A549 (cell line): Measurements from ENCODE around the gene MPST. TPM values are rescaled to one million over a fixed set of nuclear protein-coding genes. Genes with fewer than 3 reads are reported as not detected.

Experiments
- ATAC-seq, 2 experiments: fragments of 200-7000 bp in 1 of 2; fragments of >200 bp in 1 of 2; cut with Nextera tagmentation in 1 of 2; cut with Tn5 transposase in 1 of 2; 3 replicates each; pipeline versions ENCODE4 v1.8.0 to v1.9.1; 2018 to 2020; ENCODE audit warnings: mild to moderate bottlenecking in 1 of 2, moderate library complexity in 1 of 2
- CTCF ChIA-PET: fragments of 300-600 bp; sonication (Branson Sonifier 250); formaldehyde crosslinking; extraction: SDS; loops from one replicate; lab custom pipeline; 2021; ENCODE audit warnings: antibody characterized with exemption, inconsistent platforms; lab: Yijun Ruan, JAX
- POLR2A ChIA-PET: fragments of 350-600 bp; formaldehyde crosslinking; extraction: SDS; loops from one replicate; lab custom pipeline; 2021; ENCODE audit warnings: antibody characterized with exemption, inconsistent platforms; lab: Yijun Ruan, JAX
- DNase-seq, 2 experiments: peaks; one replicate each; pipeline versions ENCODE4 v3.0.0 to v3.0.0-alpha.2; 2011 to 2016; ENCODE audit warnings: low read depth in 1 of 2, low spot score in 1 of 2
- FAIRE-seq: peaks from 2 replicates; lab custom pipeline; 2011; peaks lifted over from hg19 to GRCh38; lab: Jason Lieb, UNC
- H3K27ac ChIP-seq, 2 experiments: fragments of >200 bp; sonication (Bioruptor Twin); formaldehyde crosslinking; 3 replicates each; pipeline ENCODE4 v1.5.1; 2016 to 2017
- H3K4me1 ChIP-seq: fragments of >200 bp; sonication (Bioruptor Twin); formaldehyde crosslinking; 3 replicates; pipeline ENCODE4 v1.6.1; 2016
- H3K4me2 ChIP-seq: fragments of >200 bp; sonication (Bioruptor Twin); formaldehyde crosslinking; 3 replicates; pipeline ENCODE4 v1.6.1; 2016
- H3K4me3 ChIP-seq: fragments of >200 bp; sonication (Bioruptor Twin); formaldehyde crosslinking; 3 replicates; pipeline ENCODE4 v1.5.1; 2016
- H3K9me3 ChIP-seq: fragments of >200 bp; sonication (Bioruptor Twin); formaldehyde crosslinking; 3 replicates; pipeline ENCODE4 v1.6.1; 2016
- ATOH8 ChIP-seq: fragments of 250-450 bp; sonication (Bioruptor Pico); IDR thresholded peaks from 2 replicates; pipeline ENCODE4 v1.5.0; 2020; ENCODE audit warnings: low read depth, mild to moderate bottlenecking, moderate library complexity
- BHLHE40 ChIP-seq: IDR thresholded peaks from 2 replicates; pipeline ENCODE4 v1.6.1; 2012; ENCODE audit warnings: low read depth, low read length, inconsistent platforms
- CHD2 ChIP-seq: fragments of 150-350 bp; IDR thresholded peaks from 2 replicates; pipeline ENCODE4 v1.6.1; 2014; ENCODE audit warnings: low read length; ENCODE audit not compliant: partially characterized antibody
- CHD4 ChIP-seq: fragments of 200-600 bp; sonication (generic); IDR thresholded peaks from 2 replicates; pipeline ENCODE4 v1.6.1; 2016; ENCODE audit warnings: antibody characterized with exemption, mild to moderate bottlenecking, borderline replicate concordance
- EP300 ChIP-seq, 2 experiments: fragments of >200 bp; sonication (Bioruptor Twin); formaldehyde crosslinking; IDR thresholded peaks; 2 replicates in 1 of 2; 3 replicates in 1 of 2; pipeline ENCODE4 v1.6.1; 2016 to 2017
- FOSB ChIP-seq: fragments of 250-450 bp; sonication (Bioruptor Pico); IDR thresholded peaks from 2 replicates; pipeline ENCODE4 v1.5.0; 2020; ENCODE audit warnings: mild to moderate bottlenecking, moderate library complexity
- FOSL2 ChIP-seq, 2 experiments: fragments of 450-650 bp in 1 of 2; fragments of >200 bp in 1 of 2; sonication (Bioruptor Twin) in 1 of 2; formaldehyde crosslinking; IDR thresholded peaks; 2 replicates each; pipeline versions ENCODE4 v1.5.0 to v1.6.1; 2016 to 2020; ENCODE audit warnings: mild to moderate bottlenecking in 1 of 2, moderate library complexity in 1 of 2
- GATA3 ChIP-seq: IDR thresholded peaks from 2 replicates; pipeline ENCODE4 v1.6.1; 2012; ENCODE audit warnings: borderline replicate concordance
- HES2 ChIP-seq: fragments of >200 bp; sonication (Bioruptor Twin); formaldehyde crosslinking; IDR thresholded peaks from 2 replicates; pipeline ENCODE4 v1.6.1; 2016
- JUN ChIP-seq, 2 experiments: fragments of >200 bp; sonication (Bioruptor Twin); formaldehyde crosslinking; IDR thresholded peaks; 2 replicates in 1 of 2; 3 replicates in 1 of 2; pipeline ENCODE4 v1.6.1; 2016 to 2017
- MAZ ChIP-seq: fragments of 150-350 bp; IDR thresholded peaks from 2 replicates; pipeline ENCODE4 v1.6.1; 2014; ENCODE audit warnings: antibody characterized with exemption, low read depth, low read length, borderline replicate concordance
- POLR2A ChIP-seq: IDR thresholded peaks from 2 replicates; pipeline ENCODE4 v1.6.1; 2012; ENCODE audit warnings: mild to moderate bottlenecking, low read length
- RAD21 ChIP-seq, 2 experiments: fragments of >200 bp in 1 of 2; sonication (Bioruptor Twin) in 1 of 2; formaldehyde crosslinking in 1 of 2; IDR thresholded peaks in 1 of 2; conservative IDR thresholded peaks in 1 of 2; 2 replicates in 1 of 2; 3 replicates in 1 of 2; pipeline ENCODE4 v1.6.1; 2012 to 2018; ENCODE audit warnings: inconsistent platforms in 1 of 2
- RARB ChIP-seq: fragments of 250-450 bp; sonication (Bioruptor Pico); IDR thresholded peaks from 2 replicates; pipeline ENCODE4 v1.8.0; 2021; ENCODE audit warnings: mild to moderate bottlenecking, moderate library complexity
- SMC3 ChIP-seq: fragments of >200 bp; sonication (Bioruptor Twin); formaldehyde crosslinking; IDR thresholded peaks from 3 replicates; pipeline ENCODE4 v1.6.1; 2018; ENCODE audit warnings: inconsistent platforms
- TFCP2L1 ChIP-seq: fragments of 250-450 bp; sonication (Bioruptor Pico); IDR thresholded peaks from 2 replicates; pipeline ENCODE4 v1.5.0; 2021; ENCODE audit warnings: mild to moderate bottlenecking
- ZFP36 ChIP-seq: fragments of 450-650 bp; IDR thresholded peaks from 2 replicates; pipeline ENCODE4 v1.6.1; 2014; ENCODE audit warnings: borderline replicate concordance; ENCODE audit not compliant: partially characterized antibody
- ZNF302 ChIP-seq: fragments of 250-450 bp; sonication (Bioruptor Pico); IDR thresholded peaks from 2 replicates; pipeline ENCODE4 v1.9.0; 2021; ENCODE audit warnings: inconsistent platforms, mild to moderate bottlenecking, moderate library complexity
- ZSCAN20 ChIP-seq: fragments of 250-450 bp; sonication (Bioruptor Pico); IDR thresholded peaks from 2 replicates; pipeline ENCODE4 v1.8.0; 2022; ENCODE audit warnings: mild to moderate bottlenecking, moderate library complexity
- WGBS: methylation state at CpG from one replicate; pipeline ENCODE4 v1.1.6; 2017; ENCODE audit errors: missing lambda C conversion rate; 5-methylcytosine and 5-hydroxymethylcytosine counted together
- polyA plus RNA-seq, 4 experiments: library from polyadenylated mRNA; depleted of rRNA in 3 of 4; stranded (reverse); fragments of >200 nt; fragmentation: RNase III in 1 of 4; extraction: RNeasy Plus Mini Kit Qiagen cat#74134 plus additional on column Dnase treatment in 1 of 4; gene quantifications; 2 replicates in 3 of 4; 3 replicates in 1 of 4; pipeline ENCODE4 v1.2.3, GENCODE V29; 2011 to 2017
- TF ChIP-seq, protein P1 (sequence below): fragments of >200 bp; sonication (Bioruptor Twin); formaldehyde crosslinking; IDR thresholded peaks from 3 replicates; pipeline ENCODE4 v1.5.1; 2016
- TF ChIP-seq, protein P2 (sequence below): IDR thresholded peaks from 2 replicates; pipeline ENCODE4 v1.6.1; 2012; ENCODE audit warnings: low read depth, borderline replicate concordance

Gene MPST
- polyA plus RNA-seq, 2 of the 4 experiments (the other 2 are of a cell fraction): 44.2 to 63.3 TPM

GRCh38 chr22:37075822-37076433 lies 56.4 kb downstream of the MPST start:
- no peak overlapping the region for H3K4me3 ChIP-seq
- H3K27ac ChIP-seq: no peak overlapping the region
- peaks cover 6% of the 10 kb centered on the region for H3K4me1 ChIP-seq
- DNase-seq: no peak
- POLR2A ChIA-PET: interaction anchor here (0.6 kb wide), 1 partner anchor 43 kb away, joined by 3 read pairs; no protein-coding TSS in a partner anchor
- ATAC-seq: no peak; a peak in 1 of 6 replicates
- H3K9me3 ChIP-seq: no peaks in the 10 kb centered on the region
- no peak for FAIRE-seq
- CTCF ChIA-PET: interaction anchor here (0.5 to 2.0 kb wide), 7 partner anchors 9 to 124 kb away, joined by 3 to 9 read pairs (median 4); no protein-coding TSS in a partner anchor
- 79% methylated on average over 8 of the region's 9 CpGs for WGBS
- no peak for TF ChIP-seq GATA3
- TF ChIP-seq RARB: no peak
- no peak for TF ChIP-seq HES2
- no peak overlapping the region for H3K4me2 ChIP-seq

DNA sequence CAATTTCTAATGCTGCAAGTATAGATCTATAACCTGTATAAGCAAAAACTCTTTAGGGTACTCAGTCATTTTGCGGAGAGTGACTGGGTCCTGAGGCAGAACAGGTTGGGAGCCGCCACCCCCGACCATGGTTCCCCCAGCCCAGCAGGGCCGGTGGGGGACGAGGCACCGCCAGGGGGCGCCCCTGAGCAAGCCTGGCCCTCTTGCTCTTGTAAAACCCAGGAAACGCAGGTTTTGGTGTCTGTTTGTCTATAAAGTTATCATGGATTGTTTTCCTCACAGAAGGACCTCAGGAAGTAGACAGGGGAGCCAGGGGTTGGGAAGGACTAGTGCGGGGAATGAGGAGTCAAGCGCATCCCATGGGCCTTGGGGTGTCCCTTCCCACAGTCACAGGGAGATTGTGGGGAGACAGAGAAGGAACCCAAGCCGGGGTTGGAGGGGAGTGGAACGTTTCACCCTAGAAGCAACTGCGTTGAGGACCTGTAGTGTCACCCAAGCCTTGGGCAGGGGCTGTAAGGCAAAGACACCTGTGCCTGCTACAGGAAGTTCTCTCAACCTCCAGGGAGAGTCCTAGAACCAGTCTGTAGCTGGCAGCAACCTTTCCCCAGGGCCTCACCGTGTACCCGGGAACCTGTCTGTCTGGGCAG lies 58.4 kb downstream of the MPST start:
- H3K27ac ChIP-seq: peak overlapping the region; percentile 55 to 65; a peak in 5 of 6 replicates
- FAIRE-seq (no peak), ATAC-seq (peak in 1 of 2 experiments; percentile 83; a peak in 3 of 6 replicates), DNase-seq (peak; percentile 42 to 76)
- H3K4me3 ChIP-seq: no peak overlapping the region
- no peak overlapping the region for H3K4me2 ChIP-seq
- H3K9me3 ChIP-seq: no peaks in the 10 kb centered on the region
- CTCF ChIA-PET: interaction anchor here (0.8 to 2.0 kb wide), 10 partner anchors 8 to 122 kb away, joined by 3 to 7 read pairs (median 4); no protein-coding TSS in a partner anchor
- POLR2A ChIA-PET: no interaction called here
- 37% methylated on average over 11 of the region's 15 CpGs for whole genome bisulfite sequencing
- TF ChIP-seq BHLHE40 (no peak), SMC3 (peak; percentile 82), FOSB (CRISPR knock-in tag) (no peak), MAZ (no peak), RARB (no peak), RAD21 (conservative IDR thresholded peaks at IDR 0.05 in 1 of 2, IDR thresholded peaks at IDR 0.05 in 1 of 2) (peak; percentile 63 to 70)
- TF ChIP-seq, protein P1, sequence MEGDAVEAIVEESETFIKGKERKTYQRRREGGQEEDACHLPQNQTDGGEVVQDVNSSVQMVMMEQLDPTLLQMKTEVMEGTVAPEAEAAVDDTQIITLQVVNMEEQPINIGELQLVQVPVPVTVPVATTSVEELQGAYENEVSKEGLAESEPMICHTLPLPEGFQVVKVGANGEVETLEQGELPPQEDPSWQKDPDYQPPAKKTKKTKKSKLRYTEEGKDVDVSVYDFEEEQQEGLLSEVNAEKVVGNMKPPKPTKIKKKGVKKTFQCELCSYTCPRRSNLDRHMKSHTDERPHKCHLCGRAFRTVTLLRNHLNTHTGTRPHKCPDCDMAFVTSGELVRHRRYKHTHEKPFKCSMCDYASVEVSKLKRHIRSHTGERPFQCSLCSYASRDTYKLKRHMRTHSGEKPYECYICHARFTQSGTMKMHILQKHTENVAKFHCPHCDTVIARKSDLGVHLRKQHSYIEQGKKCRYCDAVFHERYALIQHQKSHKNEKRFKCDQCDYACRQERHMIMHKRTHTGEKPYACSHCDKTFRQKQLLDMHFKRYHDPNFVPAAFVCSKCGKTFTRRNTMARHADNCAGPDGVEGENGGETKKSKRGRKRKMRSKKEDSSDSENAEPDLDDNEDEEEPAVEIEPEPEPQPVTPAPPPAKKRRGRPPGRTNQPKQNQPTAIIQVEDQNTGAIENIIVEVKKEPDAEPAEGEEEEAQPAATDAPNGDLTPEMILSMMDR: peak; percentile 82
- peaks cover 6% of the 10 kb centered on the region for H3K4me1 ChIP-seq

GRCh38 chr22:37079158-37079557 lies 59.6 kb downstream of the MPST start:
- Histone ChIP-seq H3K4me3 (no peak overlapping the region), H3K9me3 (no peaks in the 10 kb centered on the region), H3K4me1 (peaks cover 6% of the 10 kb centered on the region), H3K27ac (peak overlapping the region in 1 of 2 experiments; percentile 49; a peak in 1 of 6 replicates), H3K4me2 (no peak overlapping the region)
- DNase-seq: no peak
- no peak for FAIRE-seq
- ATAC-seq: no peak
- WGBS: 62% methylated on average over 5 of the region's 5 CpGs
- ChIA-PET CTCF (interaction anchor here (0.6 to 1.4 kb wide), 2 partner anchors 9 to 12 kb away, joined by 4 read pairs; no protein-coding TSS in a partner anchor), POLR2A (interaction anchor here (1.3 kb wide), 1 partner anchor 120 kb away, joined by 3 read pairs; no protein-coding TSS in a partner anchor)
- no peak for TF ChIP-seq EP300 (IDR thresholded peaks at IDR 0.05)
- TF ChIP-seq ZNF302 (CRISPR knock-in tag): no peak
- TF ChIP-seq RARB: no peak
- TF ChIP-seq ZSCAN20: no peak
- no peak for TF ChIP-seq FOSL2 (IDR thresholded peaks at IDR 0.05)
- no peak for TF ChIP-seq FOSL2 (CRISPR knock-in tag; IDR thresholded peaks at IDR 0.05)
- TF ChIP-seq, protein P2, sequence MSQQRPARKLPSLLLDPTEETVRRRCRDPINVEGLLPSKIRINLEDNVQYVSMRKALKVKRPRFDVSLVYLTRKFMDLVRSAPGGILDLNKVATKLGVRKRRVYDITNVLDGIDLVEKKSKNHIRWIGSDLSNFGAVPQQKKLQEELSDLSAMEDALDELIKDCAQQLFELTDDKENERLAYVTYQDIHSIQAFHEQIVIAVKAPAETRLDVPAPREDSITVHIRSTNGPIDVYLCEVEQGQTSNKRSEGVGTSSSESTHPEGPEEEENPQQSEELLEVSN: no peak
- TF ChIP-seq ATOH8 (CRISPR knock-in tag): no peak
- TF ChIP-seq SMC3: no peak
- no peak for TF ChIP-seq ZFP36
- TF ChIP-seq JUN (IDR thresholded peaks at IDR 0.05): no peak
- TF ChIP-seq CHD2: no peak
- no peak for TF ChIP-seq POLR2A
- TF ChIP-seq, protein P1: no peak
- no peak for TF ChIP-seq TFCP2L1 (CRISPR knock-in tag)
- no peak for TF ChIP-seq CHD4
